ENCODE data around the gene ZFP69B.

GRCh38 chr1:40435876-40436275, 14.4 kb upstream of the ZFP69B start:
- TF ChIP-seq CTCF (IDR thresholded peaks at IDR 0.05) (no peak), EP300 (IDR thresholded peaks at IDR 0.05; ENCODE audit: borderline replicate concordance in 1 of 2, low read depth in 1 of 2, low read length in 1 of 2) (no peak), ELF1 (IDR thresholded peaks at IDR 0.05) (no peak)

Data from SK-N-SH (cell line).